ENCODE results near the gene KLK5.

KLK5 gene

GRCh38 chr19:50968716-50969412 lies 16.0 kb upstream of the KLK5 start:
- DNase-seq = no peak

- DNase-seq = no peak
Measured at GRCh38 chr19:50967929-50968715, 15.3 kb upstream of the KLK5 start.

- no peak for DNase-seq
Measured at GRCh38 chr19:50964266-50964665, 11.4 kb upstream of the KLK5 start.

- DNase-seq = no peak
Measured at GRCh38 chr19:50963381-50963780, 10.5 kb upstream of the KLK5 start.

DNA sequence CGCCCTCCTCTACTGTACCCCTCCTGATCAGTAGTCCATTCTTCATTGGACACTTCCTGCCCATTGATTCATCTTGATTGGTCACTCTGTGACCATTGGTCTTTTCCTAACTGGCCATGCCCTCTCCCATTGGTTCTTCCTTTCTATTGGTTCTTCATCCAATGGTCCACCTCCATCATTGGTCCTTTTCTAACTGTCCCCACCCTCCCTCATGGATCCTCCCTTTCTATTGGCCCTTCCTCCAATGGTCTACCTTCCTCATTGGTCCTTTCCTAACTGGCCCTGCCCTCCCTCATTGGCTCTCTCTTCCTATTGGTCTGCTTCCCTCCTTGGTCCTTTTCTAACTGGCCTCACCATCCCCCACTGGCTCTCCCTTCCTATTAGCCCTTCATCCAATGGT lies 9.4 kb upstream of the KLK5 start:
- no peak for DNase-seq

DNA sequence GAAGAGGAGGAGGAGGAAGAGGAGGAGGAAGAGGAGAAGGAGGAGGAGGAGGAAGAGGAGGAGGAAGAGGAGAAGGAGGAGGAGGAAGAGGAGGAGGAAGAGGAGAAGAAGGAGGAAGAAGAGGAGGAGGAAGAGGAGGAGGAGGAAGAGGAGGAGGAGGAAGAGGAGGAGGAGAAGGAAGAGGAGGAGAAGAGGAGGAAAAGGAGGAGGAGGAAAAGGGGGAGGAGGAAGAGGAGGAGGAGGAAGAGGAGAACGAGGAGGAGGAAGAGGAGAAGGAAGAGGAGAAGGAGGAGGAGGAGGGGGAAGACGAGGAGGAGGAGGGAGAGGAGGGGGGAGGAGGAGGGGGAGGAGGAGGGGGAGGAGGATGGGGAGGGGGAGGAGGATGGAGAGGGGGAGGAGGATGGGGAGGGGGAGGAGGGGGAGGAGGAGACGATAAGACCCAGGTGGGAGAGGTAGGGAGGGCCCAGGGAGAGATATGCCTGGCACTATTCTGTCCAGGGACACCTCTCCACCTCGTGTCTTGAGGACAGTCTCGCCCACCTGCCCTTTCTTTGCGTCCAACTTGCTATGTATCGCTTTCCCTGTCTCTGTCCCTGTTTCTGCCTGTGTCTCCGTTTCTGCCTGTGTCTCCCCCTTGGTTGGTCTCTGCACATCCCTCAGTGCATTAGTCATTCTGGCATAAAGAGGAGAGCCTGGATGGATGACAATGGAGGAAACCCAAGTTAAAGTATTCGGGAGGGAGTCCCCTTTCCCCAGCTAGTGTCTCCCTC lies 7.1 kb upstream of the KLK5 start:
- no peak for DNase-seq

DNA sequence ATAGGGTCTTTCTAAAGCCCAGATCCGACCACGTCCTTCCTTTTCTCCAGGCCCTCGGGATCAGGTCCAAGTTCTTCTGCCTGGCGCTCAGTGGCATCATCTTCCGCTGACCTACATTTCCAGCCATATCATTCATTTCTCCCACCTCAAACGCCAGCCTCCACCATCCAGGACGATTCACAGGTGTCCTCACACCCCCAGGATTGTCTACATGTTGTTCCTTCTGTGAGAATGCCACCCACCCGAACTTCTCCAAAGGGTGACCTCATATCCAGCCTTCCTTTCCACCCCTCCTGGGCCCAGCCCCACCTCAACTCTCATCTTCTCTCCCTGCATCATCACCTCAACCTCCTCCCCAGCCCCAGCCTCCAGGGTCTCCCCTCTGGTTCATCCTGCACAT lies 4.7 kb upstream of the KLK5 start:
- DNase-seq = no peak

DNA sequence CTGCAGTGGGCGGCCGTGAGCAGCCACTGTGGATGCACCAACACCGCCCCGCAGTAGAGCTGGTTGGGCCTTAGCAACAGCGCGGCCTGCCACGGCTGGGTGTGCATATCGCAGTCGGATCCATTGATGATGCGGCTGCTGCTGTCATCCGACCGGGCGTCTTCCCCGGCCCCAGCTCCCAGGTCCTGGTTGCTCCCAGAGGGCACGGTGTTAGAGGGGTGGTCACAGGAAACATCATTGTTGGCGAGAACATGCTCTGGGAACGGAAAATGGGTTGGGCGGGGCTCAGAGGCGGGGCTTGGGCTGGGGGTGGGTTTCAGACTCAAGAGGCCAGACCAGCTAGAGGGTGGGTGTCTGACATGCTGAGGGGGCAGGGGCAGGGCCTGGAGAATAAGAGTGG lies 3.0 kb downstream of the KLK5 start:
- DNase-seq = no peak

DNA sequence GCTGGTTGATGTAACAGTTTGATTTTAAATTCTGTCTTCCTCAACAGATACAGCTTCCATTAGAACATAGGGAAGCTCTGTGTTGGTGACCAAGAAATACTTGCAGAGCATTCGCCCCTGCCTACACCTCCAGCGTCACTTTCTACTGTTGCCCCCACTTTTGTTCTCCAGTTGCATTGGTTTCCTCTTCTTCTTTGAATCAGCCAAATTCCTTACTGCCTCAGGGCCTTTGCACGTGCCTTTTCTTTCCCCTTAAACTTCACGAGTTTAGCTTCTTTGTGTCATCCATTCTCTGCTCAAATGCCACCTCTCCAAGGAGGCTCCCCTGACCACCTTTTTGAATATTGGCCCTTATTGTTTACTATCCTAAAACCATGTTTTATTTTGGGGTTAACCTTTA lies 5.7 kb downstream of the KLK5 start:
- DNase-seq = no peak

GRCh38 chr19:50944795-50945194 lies 8.0 kb downstream of the KLK5 start:
- no peak for DNase-seq

- DNase-seq = no peak
Measured at GRCh38 chr19:50943074-50943828, 9.6 kb downstream of the KLK5 start.

- no peak for DNase-seq
Measured at GRCh38 chr19:50939596-50939995, 13.2 kb downstream of the KLK5 start.

DNA sequence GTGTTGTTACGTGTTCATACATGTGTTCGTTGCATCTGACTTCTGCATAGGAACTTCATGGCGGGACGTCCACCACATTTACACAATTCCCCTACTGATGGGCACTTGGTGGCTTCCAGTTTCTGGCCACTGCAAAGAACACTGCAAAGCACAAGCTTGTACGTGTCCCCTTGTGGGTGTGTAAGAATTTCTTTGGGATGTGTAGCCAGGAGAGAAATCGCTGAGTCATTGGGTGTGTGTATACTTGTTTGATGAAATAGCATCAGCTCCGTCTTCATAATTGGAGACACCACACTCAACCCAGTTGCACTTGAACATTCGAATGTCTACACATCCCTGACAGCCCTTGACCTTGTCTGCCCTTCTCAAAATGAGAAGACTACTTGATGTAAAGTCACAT lies 19.2 kb downstream of the KLK5 start:
- no peak for DNase-seq

DNA sequence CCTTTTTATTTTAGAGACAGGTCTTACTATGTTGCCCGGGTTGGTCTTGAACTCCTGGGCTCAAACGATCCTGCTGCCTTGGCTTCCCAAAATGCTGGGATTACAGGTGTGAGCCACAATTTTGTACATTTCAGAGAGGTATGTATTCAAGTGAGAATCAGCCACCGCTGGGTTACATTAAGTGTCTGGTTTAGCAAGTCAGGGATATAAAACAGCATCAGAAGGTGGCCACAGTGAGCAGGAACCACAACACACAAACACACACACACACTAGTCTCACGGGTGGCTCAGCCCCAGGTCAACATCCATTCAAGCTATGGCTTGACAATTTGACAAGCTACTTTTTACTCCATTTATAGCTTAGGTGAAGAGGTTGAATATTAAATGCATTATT lies 20.2 kb downstream of the KLK5 start:
- no peak for DNase-seq

DNA sequence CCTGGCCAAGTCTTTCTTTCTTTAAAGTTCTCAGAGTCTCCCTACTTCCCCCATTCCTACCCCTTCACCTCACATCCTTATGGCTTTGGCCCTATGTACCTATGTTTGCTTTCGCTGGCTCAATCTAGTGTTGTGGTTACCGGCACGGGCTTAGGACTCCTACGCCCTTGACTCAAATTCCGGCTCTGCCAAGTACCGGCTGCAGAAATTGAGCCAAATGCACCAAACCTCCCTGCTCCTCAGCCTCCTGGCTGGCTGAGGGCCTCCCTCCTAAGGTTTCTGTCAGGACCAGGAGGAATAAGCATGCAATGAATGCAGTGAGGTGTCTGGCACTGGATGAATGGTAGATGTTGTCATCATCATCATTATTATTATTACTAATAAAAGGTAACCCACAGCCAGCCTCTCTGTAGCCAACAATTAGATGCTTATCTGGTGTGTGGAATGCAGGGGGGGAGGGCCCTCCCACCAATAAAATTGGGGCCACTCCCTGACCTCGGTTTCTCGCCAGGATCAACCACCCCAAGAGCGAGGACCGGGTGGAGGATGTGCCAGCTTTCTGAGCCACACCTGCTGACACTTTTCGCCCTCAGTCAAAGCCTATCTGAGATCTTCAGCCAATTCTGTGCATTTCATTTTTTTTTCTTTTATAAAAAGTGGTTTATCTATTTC lies 20.7 kb downstream of the KLK5 start:
- DNase-seq = no peak

DNA sequence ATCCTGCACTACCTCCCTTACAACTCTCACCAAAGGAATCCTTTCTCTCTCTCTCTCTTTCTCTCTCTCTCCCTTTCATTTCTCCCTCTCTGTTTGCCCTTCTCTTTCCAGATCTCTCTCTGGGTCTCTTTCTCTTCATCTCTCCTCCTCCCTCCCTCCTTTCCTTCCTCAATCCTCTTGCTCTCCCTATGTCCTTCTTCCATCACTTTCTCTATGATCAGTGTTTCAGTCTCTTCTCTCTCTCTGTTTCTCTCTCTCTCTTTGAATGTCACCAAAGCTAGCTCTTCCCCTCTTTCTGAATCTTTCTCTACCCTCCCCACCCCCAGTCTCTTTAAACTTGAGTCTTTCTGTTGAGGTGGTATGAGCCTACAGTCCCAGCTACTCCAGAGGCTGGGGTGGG lies 21.8 kb downstream of the KLK5 start:
- no peak for DNase-seq

DNA sequence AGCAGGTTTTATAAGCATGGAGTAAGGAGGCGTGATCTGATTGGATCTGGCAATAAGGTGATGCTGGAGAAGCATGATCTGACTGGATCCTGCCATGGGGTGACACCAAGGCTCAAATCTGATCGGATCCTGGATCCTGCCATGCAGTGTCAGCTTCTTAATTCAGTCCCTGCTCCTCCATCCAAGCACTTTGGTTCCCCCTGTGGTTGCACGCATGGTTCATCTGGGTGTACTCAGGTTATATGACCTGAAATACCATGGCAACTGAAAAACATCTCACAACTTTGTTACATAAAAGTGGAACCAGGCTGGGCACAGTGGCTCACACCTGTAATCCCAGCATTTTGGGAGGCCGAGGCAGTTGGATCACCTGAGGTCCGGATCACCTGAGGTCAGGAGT lies 24.0 kb downstream of the KLK5 start:
- no peak for DNase-seq

- no peak for DNase-seq
Measured at GRCh38 chr19:50926144-50926543, 26.7 kb downstream of the KLK5 start.

DNA sequence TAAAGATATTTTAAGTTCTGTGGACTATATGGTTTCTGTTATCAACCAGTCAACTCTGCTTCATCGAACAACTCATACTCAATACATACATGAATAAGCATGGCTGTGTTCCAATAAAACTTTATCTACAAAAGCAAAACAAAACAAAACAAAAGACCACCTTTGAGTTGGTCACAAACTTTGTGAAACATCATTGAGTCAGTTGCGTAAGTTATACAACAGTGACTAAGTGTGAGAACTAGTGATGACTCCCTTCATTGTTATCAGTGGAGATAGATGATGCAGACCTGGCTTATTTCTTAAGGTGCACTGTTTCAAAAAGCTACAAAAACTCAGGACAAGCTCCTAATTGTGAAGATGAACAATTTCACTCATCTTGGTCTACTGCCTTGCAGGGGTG lies 27.1 kb downstream of the KLK5 start:
- no peak for DNase-seq

DNA sequence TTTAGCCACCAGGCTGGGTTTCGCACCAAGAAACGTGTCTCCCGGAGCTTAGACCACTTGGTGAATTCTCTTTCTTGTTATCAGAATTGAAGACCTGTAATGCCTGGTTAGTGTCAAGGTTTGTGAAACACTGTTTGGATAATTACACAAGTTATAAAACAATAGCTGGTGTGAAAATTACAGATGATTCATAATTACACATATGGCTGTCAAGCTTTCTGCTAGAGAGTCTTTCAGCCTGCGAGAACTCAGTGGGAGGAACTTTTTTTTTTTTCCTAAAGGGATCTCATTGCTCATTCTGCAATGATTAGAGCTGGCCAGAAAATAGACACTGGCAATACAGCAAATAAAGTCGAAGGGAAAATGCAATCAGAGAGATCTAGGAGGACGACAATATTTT lies 28.3 kb downstream of the KLK5 start:
- DNase-seq = no peak

GRCh38 chr19:50922317-50922853 lies 30.5 kb downstream of the KLK5 start:
- DNase-seq = peak; percentile 50

Measured in NCI-H1436 treated with DMSO at 0.1 percent for 48 hours (cell line).